ENCODE measurements around the gene PFKP.

DNA sequence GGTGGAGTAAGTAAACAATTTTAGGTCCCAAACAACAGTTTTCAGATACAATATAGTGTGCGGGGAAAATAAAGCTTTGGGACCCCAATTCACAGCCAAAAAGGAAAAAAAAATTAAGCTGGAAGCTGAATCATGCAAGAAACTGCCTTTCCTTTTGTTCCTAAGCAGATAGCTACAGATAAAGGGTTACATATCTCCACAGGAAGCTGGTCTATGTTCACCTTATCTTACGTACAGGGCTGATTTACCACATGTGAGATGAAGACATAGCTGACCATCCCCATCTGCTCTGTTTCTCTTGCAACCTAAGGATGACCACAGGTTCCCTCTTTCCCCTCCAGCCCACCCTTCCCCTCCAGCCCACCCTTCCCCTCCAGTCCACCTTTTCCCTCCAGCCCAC lies 14.2 kb upstream of the PFKP start:
- TF ChIP-seq, protein P1, sequence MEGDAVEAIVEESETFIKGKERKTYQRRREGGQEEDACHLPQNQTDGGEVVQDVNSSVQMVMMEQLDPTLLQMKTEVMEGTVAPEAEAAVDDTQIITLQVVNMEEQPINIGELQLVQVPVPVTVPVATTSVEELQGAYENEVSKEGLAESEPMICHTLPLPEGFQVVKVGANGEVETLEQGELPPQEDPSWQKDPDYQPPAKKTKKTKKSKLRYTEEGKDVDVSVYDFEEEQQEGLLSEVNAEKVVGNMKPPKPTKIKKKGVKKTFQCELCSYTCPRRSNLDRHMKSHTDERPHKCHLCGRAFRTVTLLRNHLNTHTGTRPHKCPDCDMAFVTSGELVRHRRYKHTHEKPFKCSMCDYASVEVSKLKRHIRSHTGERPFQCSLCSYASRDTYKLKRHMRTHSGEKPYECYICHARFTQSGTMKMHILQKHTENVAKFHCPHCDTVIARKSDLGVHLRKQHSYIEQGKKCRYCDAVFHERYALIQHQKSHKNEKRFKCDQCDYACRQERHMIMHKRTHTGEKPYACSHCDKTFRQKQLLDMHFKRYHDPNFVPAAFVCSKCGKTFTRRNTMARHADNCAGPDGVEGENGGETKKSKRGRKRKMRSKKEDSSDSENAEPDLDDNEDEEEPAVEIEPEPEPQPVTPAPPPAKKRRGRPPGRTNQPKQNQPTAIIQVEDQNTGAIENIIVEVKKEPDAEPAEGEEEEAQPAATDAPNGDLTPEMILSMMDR (IDR thresholded peaks at IDR 0.05): no peak
- no peak for TF ChIP-seq POLR2A (IDR thresholded peaks at IDR 0.05)
- TF ChIP-seq POLR2AphosphoS5 (IDR thresholded peaks at IDR 0.05): no peak
- no peak for TF ChIP-seq EP300 (IDR thresholded peaks at IDR 0.05; ENCODE audit: low read depth)
